Heart right ventricle (tissue), 16 donors: Measurements from ENCODE around the gene DYNC1I2. TPM values are rescaled to one million over a fixed set of nuclear protein-coding genes. Genes with fewer than 3 reads are reported as not detected.

Source experiments
- ATAC-seq, 8 donors: fragments of 200-7000 bp; cut with Tn5 transposase; one replicate each; pipeline ENCODE4 v1.9.1; 2020; ENCODE audit warnings: mild to moderate bottlenecking in 8 of 8, moderate library complexity in 8 of 8, moderate number of reproducible peaks in 1 of 8
- DNase-seq, 2 donors: peaks; one replicate each; pipeline ENCODE4 v3.0.0-alpha.2; 2020
- H3K27ac ChIP-seq, 10 donors: fragments of 200-600 bp; sonication (generic) in 2 of 10; one replicate each; pipeline versions ENCODE4 v1.5.0 to v1.8.0; 2020 to 2022; ENCODE audit warnings: mild to moderate bottlenecking in 3 of 10
- H3K27me3 ChIP-seq, 7 donors: fragments of 200-600 bp; one replicate each; pipeline ENCODE4 v1.8.0; 2021 to 2022; ENCODE audit warnings: mild to moderate bottlenecking in 2 of 7
- H3K36me3 ChIP-seq, 9 donors: fragments of 200-600 bp; sonication (generic) in 1 of 9; one replicate each; pipeline versions ENCODE4 v1.5.0 to v1.8.0; 2020 to 2022; ENCODE audit warnings: mild to moderate bottlenecking in 2 of 9
- H3K4me1 ChIP-seq, 9 donors: fragments of 200-600 bp; sonication (generic) in 1 of 9; one replicate each; pipeline versions ENCODE4 v1.5.0 to v1.8.0; 2020 to 2022; ENCODE audit warnings: mild to moderate bottlenecking in 4 of 9
- H3K4me3 ChIP-seq, 10 donors: fragments of 200-600 bp; sonication (generic) in 2 of 10; one replicate each; pipeline versions ENCODE4 v1.5.0 to v1.8.0; 2020 to 2022; ENCODE audit warnings: mild to moderate bottlenecking in 7 of 10, moderate library complexity in 2 of 10
- H3K9me3 ChIP-seq, 11 donors: fragments of 200-600 bp in 10 of 11; sonication (generic) in 2 of 11; one replicate each; pipeline versions ENCODE4 v1.5.0 to v1.8.0; 2013 to 2022; ENCODE audit warnings: mild to moderate bottlenecking in 2 of 11, control low read depth in 1 of 11, moderate library complexity in 1 of 11
- CTCF ChIP-seq, 9 donors: fragments of 200-600 bp; sonication (generic) in 2 of 9; IDR thresholded peaks; one replicate each; pipeline versions ENCODE4 v1.5.0 to v1.8.0; 2021 to 2022; ENCODE audit warnings: antibody characterized with exemption in 9 of 9, mild to moderate bottlenecking in 5 of 9, moderate library complexity in 1 of 9
- WGBS, 2 donors: extraction: QIAGEN DNeasy Blood & Tissue Kit; methylation state at CpG; one replicate each; pipeline ENCODE4 v1.1.7; 2013; ENCODE audit warnings: inconsistent platforms in 1 of 2; 5-methylcytosine and 5-hydroxymethylcytosine counted together
- intact Hi-C, 10 donors: fragments of 100-400 bp; cut with DNase I; formaldehyde crosslinking; loops; one replicate each; pipeline versions ENCODE4 v1.11.1 to v1.14.2; 2022
- polyA plus RNA-seq, 2 donors: library from polyadenylated mRNA; stranded (reverse); fragments of 200-250 nt; gene quantifications; one replicate each; pipeline ENCODE4 v1.2.3, GENCODE V29; 2013
- total RNA-seq, 10 donors: library from RNA; stranded (reverse); fragmentation: NEBNext Ultra II Directional in 3 of 10; extraction: Animal tissue kit (Norgen Biotek cat#: 25700) in 3 of 10; gene quantifications; one replicate each; pipeline versions ENCODE4 v1.2.1 to v1.2.4, GENCODE V29; 2021 to 2023
- donor health status: Arrhythmogenic right ventricular cardiomyopathy.
- donor health status: ischemic (EF 13 %, LVEDD 7.1; RV severe dilation, severe dysfunction).
- donor health status: healthy with polysubstance abuse.
- donor health status: DM: no; HTN: yes; CAD: no.
- donor health status: DM: no; HTN: no; CAD: no.
- donor health status: ischemic (EF 25% LVEDD 6.9; RV normal size, moderate dysfunction).
- donor health status: ischemic (EF 25% LVEDD 5.7; RV mildly dilated, moderate dysfunction).
- donor health status: healthy.
- donor health status: DM: yes; HTN: yes; CAD: no.
- donor health status: Ischemic cardiomyopathy.
- donor health status: ischemic (EF 35%, LVEDD 5.7; RV mildly dilated, moderate dysfunction).
- donor health status: nonischemic (EF 11% LVEDD 7.7; RV severe dilation, severe dysfunction).
- donor health status: DM: yes; HTN: yes; CAD: no.
- donor health status: PGD.
- donor health status: ischemic (EF 29% LVEDD 5.4; RV normal size, mild dysfunction).
- donor health status: nonischemic (EF 23%, LVEDD 6.1; RV moderate dilation, normal function).

The DYNC1I2 gene
- total and polyA plus RNA-seq, 12 donors = 63.3 to 81.4 (median 74.8) TPM

- no peak for DNase-seq
- Histone ChIP-seq H3K27me3 (no peaks in the 10 kb centered on the region), H3K36me3 (peaks cover 0 to 86% (median 52%) of the 10 kb centered on the region in 9 donors), H3K4me1 (peaks cover 0 to 9% (median 5%) of the 10 kb centered on the region in 9 donors), H3K27ac (no peak overlapping the region), H3K4me3 (no peak overlapping the region), H3K9me3 (no peaks in the 10 kb centered on the region)
- intact Hi-C loops = no loop called here
- WGBS, 2 donors = 71 to 72% methylated on average over 4 of the region's 4 CpGs
- no peak for TF ChIP-seq CTCF (IDR thresholded peaks at IDR 0.05)
- peak in 1 of 8 donors; percentile 9 for ATAC-seq
Measured at GRCh38 chr2:171791361-171791760, 104.1 kb downstream of the DYNC1I2 start.

- Histone ChIP-seq H3K4me1 (peaks cover 0 to 9% (median 5%) of the 10 kb centered on the region in 9 donors), H3K4me3 (no peak overlapping the region), H3K9me3 (no peaks in the 10 kb centered on the region), H3K27me3 (no peaks in the 10 kb centered on the region), H3K36me3 (peaks cover 0 to 86% (median 44%) of the 10 kb centered on the region in 9 donors), H3K27ac (no peak overlapping the region)
- DNase-seq (no peak), ATAC-seq (no peak)
- intact Hi-C loops = no loop called here
- 92 to 95% methylated on average over 3 of the region's 3 CpGs for WGBS, 2 donors
- TF ChIP-seq CTCF (IDR thresholded peaks at IDR 0.05) = no peak
Measured at GRCh38 chr2:171792157-171792556, 104.9 kb downstream of the DYNC1I2 start.

GRCh38 chr2:171792886-171793580 is 105.8 kb downstream of the DYNC1I2 start:
- no peak for DNase-seq
- intact Hi-C loops = no loop called here
- H3K4me3 ChIP-seq = no peak overlapping the region
- no peaks in the 10 kb centered on the region for H3K9me3 ChIP-seq
- WGBS, 2 donors = 66 to 67% methylated on average over 4 of the region's 4 CpGs
- H3K27ac ChIP-seq = no peak overlapping the region
- peaks cover 0 to 9% (median 5%) of the 10 kb centered on the region in 9 donors for H3K4me1 ChIP-seq
- H3K27me3 ChIP-seq = no peaks in the 10 kb centered on the region
- H3K36me3 ChIP-seq = peaks cover 0 to 81% (median 35%) of the 10 kb centered on the region in 9 donors
- no peak for ATAC-seq
- TF ChIP-seq CTCF (IDR thresholded peaks at IDR 0.05) = no peak

- H3K36me3 ChIP-seq = peaks cover 0 to 81% (median 30%) of the 10 kb centered on the region in 9 donors
- WGBS, 2 donors = 72 to 74% methylated on average over 6 of the region's 6 CpGs
- intact Hi-C loops = no loop called here
Measured at GRCh38 chr2:171793691-171794678, 106.7 kb downstream of the DYNC1I2 start.

More at GRCh38 chr2:171793691-171794678, 106.7 kb downstream of the DYNC1I2 start:
- DNase-seq = no peak
- Histone ChIP-seq H3K4me1 (peaks cover 0 to 12% (median 5%) of the 10 kb centered on the region in 9 donors), H3K27ac (no peak overlapping the region), H3K9me3 (no peaks in the 10 kb centered on the region), H3K27me3 (no peaks in the 10 kb centered on the region), H3K4me3 (no peak overlapping the region)
- no peak for ATAC-seq
- no peak for TF ChIP-seq CTCF (IDR thresholded peaks at IDR 0.05)
